Measurements from ENCODE around the gene ZNF628.

DNA sequence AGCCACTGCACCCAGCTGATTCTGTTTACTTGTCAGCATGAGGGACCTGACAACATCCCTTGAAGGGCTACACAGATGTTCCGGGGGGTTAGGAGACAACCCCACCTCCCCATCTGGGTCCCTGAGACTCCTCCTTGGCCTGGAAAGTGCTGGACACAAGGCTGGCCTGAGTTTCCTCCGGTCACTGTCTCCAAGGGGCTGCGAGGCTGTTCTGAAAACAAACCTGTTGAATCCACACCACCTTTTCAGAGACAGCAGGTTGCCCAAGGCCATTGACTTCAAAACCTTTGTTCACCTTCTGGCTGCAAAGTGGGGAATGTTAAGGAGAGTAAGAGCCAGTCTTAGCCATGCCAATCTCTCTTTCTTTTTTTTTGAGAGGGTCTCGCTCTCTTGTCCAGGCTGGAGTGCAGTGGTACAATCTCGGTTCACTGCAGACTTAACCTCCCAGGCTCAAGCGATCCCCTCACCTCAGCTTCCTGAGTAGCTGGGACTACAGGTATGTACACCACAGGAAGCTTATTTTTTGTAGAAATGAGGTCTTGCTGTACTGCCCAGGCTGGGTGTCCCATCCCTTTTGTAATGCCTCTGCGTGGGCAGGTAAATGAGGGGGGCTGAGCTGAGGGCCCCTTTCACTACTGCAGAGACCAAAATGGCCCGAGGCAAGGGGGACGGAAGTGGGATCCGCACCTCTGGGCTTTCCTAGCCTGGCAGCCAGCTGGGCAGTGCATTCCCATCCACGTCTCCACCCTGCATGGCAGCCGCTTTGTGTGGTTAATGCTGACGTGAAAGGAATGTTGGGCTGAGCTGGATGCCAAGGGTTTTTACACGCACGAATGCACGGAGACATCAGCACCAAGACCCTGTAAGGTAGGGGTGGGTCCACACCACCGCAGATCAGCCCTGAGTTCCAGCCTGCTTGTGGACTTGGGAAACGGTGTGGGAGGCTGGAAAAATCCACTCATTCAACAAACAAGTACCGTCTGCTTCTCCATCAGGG is 1.9 kb upstream of the ZNF628 start:
- TF ChIP-seq, protein P1, sequence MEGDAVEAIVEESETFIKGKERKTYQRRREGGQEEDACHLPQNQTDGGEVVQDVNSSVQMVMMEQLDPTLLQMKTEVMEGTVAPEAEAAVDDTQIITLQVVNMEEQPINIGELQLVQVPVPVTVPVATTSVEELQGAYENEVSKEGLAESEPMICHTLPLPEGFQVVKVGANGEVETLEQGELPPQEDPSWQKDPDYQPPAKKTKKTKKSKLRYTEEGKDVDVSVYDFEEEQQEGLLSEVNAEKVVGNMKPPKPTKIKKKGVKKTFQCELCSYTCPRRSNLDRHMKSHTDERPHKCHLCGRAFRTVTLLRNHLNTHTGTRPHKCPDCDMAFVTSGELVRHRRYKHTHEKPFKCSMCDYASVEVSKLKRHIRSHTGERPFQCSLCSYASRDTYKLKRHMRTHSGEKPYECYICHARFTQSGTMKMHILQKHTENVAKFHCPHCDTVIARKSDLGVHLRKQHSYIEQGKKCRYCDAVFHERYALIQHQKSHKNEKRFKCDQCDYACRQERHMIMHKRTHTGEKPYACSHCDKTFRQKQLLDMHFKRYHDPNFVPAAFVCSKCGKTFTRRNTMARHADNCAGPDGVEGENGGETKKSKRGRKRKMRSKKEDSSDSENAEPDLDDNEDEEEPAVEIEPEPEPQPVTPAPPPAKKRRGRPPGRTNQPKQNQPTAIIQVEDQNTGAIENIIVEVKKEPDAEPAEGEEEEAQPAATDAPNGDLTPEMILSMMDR (IDR thresholded peaks at IDR 0.05; ENCODE audit: low read depth, low read length), result no peak
- no peak for TF ChIP-seq EZH2phosphoT487 (IDR thresholded peaks at IDR 0.05; ENCODE audit: low read depth)

Data from OCI-LY3 (cell line).